ENCODE measurements around the gene DMRT2.

DMRT2 gene

DNA sequence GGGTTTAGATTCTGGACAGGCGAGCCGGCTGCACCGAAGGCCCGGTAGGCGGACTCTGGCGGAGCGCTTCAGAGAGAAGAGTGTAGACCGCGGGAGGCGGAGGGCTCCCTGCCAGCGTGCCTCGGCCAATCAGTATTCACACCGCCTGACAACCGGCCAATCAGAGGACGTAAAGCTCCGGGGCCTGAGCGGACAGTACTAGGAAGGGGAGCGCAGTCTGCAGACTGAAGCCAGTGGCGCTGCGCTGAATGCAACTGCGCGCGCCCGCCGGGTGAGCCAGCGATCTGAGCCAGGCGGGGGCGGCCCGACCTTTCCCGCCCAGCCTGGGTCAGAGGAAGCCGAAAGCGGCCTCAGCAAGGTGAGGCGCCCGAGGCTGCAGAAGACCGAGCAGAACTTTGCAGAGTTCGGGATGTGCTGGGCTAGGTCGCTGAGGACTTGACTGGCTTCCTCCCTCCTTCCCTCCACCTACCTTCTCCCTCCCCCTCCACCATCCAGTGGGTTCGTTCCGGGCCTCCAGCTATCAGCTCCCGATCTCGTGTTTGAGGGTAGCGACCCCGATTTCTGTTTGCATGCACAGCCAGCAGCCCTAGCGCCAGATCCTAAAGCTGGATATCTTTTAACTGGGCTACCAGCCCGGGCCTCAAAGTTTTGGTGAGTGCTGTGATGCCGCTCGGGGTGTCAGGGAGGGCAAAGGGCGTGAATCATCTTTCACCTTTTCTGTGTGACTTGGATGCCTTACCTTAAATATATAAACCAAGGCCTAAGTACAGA lies at the start of gene DMRT2:
DMRT2 (plus strand) TSS at position 233 of the 771 bp plus-strand sequence. CDS start 1,257 bp downstream, outside the sequence.
- peak; percentile 52 for DNase-seq (ENCODE audit: extremely low read depth, insufficient read length)
- Histone ChIP-seq H3K36me3 (ENCODE audit: control insufficient read depth, insufficient read depth, low read length) (no peaks in the 10 kb centered on the region), H3K4me3 (replicated peaks; ENCODE audit: low read depth, low read length) (no peak within 1 kb of the TSS), H3K27me3 (replicated peaks; ENCODE audit: control insufficient read depth, insufficient read depth, low read length) (peaks cover 4% of the 10 kb centered on the region)
- TF ChIP-seq, protein P1, sequence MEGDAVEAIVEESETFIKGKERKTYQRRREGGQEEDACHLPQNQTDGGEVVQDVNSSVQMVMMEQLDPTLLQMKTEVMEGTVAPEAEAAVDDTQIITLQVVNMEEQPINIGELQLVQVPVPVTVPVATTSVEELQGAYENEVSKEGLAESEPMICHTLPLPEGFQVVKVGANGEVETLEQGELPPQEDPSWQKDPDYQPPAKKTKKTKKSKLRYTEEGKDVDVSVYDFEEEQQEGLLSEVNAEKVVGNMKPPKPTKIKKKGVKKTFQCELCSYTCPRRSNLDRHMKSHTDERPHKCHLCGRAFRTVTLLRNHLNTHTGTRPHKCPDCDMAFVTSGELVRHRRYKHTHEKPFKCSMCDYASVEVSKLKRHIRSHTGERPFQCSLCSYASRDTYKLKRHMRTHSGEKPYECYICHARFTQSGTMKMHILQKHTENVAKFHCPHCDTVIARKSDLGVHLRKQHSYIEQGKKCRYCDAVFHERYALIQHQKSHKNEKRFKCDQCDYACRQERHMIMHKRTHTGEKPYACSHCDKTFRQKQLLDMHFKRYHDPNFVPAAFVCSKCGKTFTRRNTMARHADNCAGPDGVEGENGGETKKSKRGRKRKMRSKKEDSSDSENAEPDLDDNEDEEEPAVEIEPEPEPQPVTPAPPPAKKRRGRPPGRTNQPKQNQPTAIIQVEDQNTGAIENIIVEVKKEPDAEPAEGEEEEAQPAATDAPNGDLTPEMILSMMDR (IDR thresholded peaks at IDR 0.05; ENCODE audit: insufficient read depth, low read length, poor library complexity, severe bottlenecking): no peak

DNA sequence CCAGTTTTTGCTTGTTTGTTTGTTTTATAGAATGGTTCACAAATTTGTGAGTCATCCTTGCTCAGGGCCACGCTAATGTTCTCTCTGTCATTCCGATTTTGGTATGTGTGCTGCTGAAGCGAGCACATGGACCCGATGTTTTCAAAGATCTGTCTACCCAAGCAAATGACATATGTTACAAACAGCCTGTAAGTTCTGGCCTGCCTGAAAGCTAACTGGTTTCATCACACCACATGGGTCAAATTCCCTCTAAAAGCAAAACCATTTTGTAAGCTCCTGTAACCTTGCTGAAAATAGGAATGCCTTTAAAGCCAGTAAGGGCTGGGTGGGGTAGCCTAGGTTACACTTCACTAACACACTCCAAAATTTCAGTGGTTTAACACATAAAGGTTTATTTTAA lies 48.3 kb upstream of the DMRT2 start:
- no peak for DNase-seq (ENCODE audit: extremely low read depth, insufficient read length)
- H3K27me3 ChIP-seq (replicated peaks; ENCODE audit: control insufficient read depth, insufficient read depth, low read length): no peaks in the 10 kb centered on the region; the same call in 1 of the 2 replicates
- TF ChIP-seq, protein P1 (IDR thresholded peaks at IDR 0.05; ENCODE audit: insufficient read depth, low read length, poor library complexity, severe bottlenecking): no peak

DNA sequence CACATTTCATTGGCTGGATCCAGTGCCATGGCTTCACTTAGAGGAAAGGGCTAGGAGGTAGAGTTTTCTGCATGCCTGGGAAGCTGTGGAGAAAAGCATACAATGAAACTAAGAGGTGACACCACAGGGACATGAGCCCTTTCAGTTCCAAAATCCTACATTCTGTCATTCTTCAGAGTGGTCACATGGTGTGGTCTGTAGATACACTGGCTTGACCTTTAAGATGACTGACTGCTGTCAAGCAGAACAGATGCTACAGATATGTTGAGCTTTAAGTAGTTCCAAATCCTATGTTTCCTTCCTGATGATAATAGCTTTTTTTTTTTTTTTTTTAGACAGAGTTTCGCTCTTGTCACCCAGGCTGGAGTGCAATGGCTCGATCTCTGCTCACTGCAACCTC lies 47.5 kb upstream of the DMRT2 start:
- DNase-seq (ENCODE audit: extremely low read depth, insufficient read length): no peak
- TF ChIP-seq, protein P1 (IDR thresholded peaks at IDR 0.05; ENCODE audit: insufficient read depth, low read length, poor library complexity, severe bottlenecking): no peak
- Histone ChIP-seq H3K4me3 (replicated peaks; ENCODE audit: low read depth, low read length) (no peak overlapping the region), H3K36me3 (ENCODE audit: control insufficient read depth, insufficient read depth, low read length) (no peaks in the 10 kb centered on the region), H3K27me3 (replicated peaks; ENCODE audit: control insufficient read depth, insufficient read depth, low read length) (no peaks in the 10 kb centered on the region; the same call in 1 of the 2 replicates)

More for the DNA sequence above, 48.3 kb upstream of the DMRT2 start:
- no peaks in the 10 kb centered on the region for H3K36me3 ChIP-seq (ENCODE audit: control insufficient read depth, insufficient read depth, low read length)
- no peak overlapping the region for H3K4me3 ChIP-seq (replicated peaks; ENCODE audit: low read depth, low read length)

DNA sequence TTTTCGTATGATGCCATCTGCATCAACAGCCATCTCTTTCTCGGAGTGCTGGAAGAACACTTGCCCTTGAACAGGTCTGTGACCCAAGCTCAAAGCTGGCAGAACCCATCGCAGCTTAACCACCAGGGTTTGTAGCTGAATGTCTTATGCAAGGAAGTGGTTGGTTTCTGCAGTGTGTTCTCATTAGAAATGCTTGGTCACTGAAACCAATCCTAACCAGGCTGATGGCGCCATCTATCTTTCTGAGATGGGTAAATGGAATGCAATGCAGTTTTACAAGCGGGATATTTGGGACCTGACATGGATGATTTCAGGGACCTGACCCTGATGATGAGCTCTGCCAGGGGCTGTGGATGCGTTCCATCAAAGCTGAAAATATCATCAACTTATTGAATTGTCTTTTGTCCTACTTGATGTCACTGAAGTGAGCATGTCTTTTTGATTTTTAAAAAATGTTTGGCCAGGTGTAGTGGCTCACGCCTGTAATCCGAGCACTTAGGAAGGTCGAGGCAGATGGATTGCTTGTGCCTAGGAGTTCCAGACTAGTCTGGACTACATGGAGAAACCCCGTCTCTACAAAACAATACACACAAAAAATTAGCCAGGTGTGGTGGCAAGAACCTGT lies 45.0 kb upstream of the DMRT2 start:
- TF ChIP-seq, protein P1 (IDR thresholded peaks at IDR 0.05; ENCODE audit: insufficient read depth, low read length, poor library complexity, severe bottlenecking): peak; percentile 78
- DNase-seq (ENCODE audit: extremely low read depth, insufficient read length): peak; percentile 34
- H3K4me3 ChIP-seq (replicated peaks; ENCODE audit: low read depth, low read length): no peak overlapping the region

DNA sequence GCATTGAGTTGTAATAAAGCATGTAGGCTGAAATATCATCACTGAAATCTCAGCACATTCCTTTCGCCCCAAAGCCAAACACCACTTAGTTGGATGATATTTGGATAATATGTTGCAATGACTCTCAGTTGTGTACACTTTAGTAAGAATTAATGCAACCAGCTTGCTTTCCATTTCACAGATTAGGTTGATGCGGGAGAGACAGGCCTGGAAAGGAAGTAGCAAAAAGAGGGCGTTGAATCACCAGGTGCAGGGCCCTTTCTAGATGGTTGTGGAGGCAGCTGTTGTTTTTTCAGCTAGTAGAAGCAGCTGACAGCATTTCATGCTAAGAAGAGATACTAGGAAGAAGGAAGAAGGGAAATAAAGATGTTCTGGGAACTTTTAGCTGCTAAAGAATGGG lies 42.8 kb upstream of the DMRT2 start:
- no peaks in the 10 kb centered on the region for H3K36me3 ChIP-seq (ENCODE audit: control insufficient read depth, insufficient read depth, low read length)
- H3K27me3 ChIP-seq (replicated peaks; ENCODE audit: control insufficient read depth, insufficient read depth, low read length): no peaks in the 10 kb centered on the region; the same call in 1 of the 2 replicates
- no peak overlapping the region for H3K4me3 ChIP-seq (replicated peaks; ENCODE audit: low read depth, low read length)
- DNase-seq (ENCODE audit: extremely low read depth, insufficient read length): no peak
- TF ChIP-seq, protein P1 (IDR thresholded peaks at IDR 0.05; ENCODE audit: insufficient read depth, low read length, poor library complexity, severe bottlenecking): no peak

More for the DNA sequence above, 45.0 kb upstream of the DMRT2 start:
- Histone ChIP-seq H3K36me3 (ENCODE audit: control insufficient read depth, insufficient read depth, low read length) (no peaks in the 10 kb centered on the region), H3K27me3 (replicated peaks; ENCODE audit: control insufficient read depth, insufficient read depth, low read length) (no peaks in the 10 kb centered on the region; the same call in 1 of the 2 replicates)
